Endothelial cell of umbilical vein (primary cell): ENCODE results near the gene SRGAP3.

Experiments
- CTCF ChIP-seq, 2 donors: IDR thresholded peaks; 1 replicate in 1 of 2; 2 replicates in 1 of 2; pipeline ENCODE4 v1.5.1; 2011; ENCODE audit warnings: low read length in 2 of 2, mild to moderate bottlenecking in 2 of 2, moderate library complexity in 2 of 2, control low read depth in 1 of 2, inconsistent platforms in 1 of 2, low read depth in 1 of 2; ENCODE audit not compliant: insufficient read depth in 1 of 2; ENCODE audit errors: extremely low read depth in 1 of 2
- EZH2 ChIP-seq: IDR thresholded peaks from 2 replicates; pipeline ENCODE4 v1.6.1; 2012; ENCODE audit warnings: borderline replicate concordance, low read depth, mild to moderate bottlenecking, moderate library complexity, low read length, inconsistent platforms; ENCODE audit not compliant: severe bottlenecking
- FOS ChIP-seq: IDR thresholded peaks from 2 replicates; pipeline ENCODE4 v1.6.1; 2011; ENCODE audit warnings: mild to moderate bottlenecking, low read length, moderate library complexity, borderline replicate concordance; ENCODE audit not compliant: insufficient read depth
- GATA2 ChIP-seq: IDR thresholded peaks from 2 replicates; pipeline ENCODE4 v1.7.0; 2011; ENCODE audit warnings: low read depth, mild to moderate bottlenecking, moderate library complexity, mixed read lengths, low read length; ENCODE audit not compliant: insufficient read length, insufficient read depth
- JUN ChIP-seq: IDR thresholded peaks from 2 replicates; pipeline ENCODE4 v1.6.1; 2011; ENCODE audit warnings: borderline replicate concordance, low read depth; ENCODE audit not compliant: insufficient read length, insufficient read depth
- MYC ChIP-seq: IDR thresholded peaks from one replicate; pipeline ENCODE4 v1.6.1; 2011; ENCODE audit warnings: mild to moderate bottlenecking, low read depth, low read length
- POLR2A ChIP-seq: IDR thresholded peaks from 2 replicates; pipeline ENCODE4 v1.6.1; 2012; ENCODE audit warnings: low read depth, mild to moderate bottlenecking, control low read depth, low read length
- POLR2AphosphoS5 ChIP-seq: IDR thresholded peaks from 2 replicates; pipeline ENCODE4 v1.6.1; 2012; ENCODE audit warnings: low read depth, mild to moderate bottlenecking, control low read depth, low read length, moderate library complexity; ENCODE audit not compliant: insufficient read depth
- TF ChIP-seq, protein P1 (sequence below): IDR thresholded peaks from 2 replicates; pipeline ENCODE4 v1.6.1; 2011; ENCODE audit not compliant: insufficient read depth, insufficient read length

DNA sequence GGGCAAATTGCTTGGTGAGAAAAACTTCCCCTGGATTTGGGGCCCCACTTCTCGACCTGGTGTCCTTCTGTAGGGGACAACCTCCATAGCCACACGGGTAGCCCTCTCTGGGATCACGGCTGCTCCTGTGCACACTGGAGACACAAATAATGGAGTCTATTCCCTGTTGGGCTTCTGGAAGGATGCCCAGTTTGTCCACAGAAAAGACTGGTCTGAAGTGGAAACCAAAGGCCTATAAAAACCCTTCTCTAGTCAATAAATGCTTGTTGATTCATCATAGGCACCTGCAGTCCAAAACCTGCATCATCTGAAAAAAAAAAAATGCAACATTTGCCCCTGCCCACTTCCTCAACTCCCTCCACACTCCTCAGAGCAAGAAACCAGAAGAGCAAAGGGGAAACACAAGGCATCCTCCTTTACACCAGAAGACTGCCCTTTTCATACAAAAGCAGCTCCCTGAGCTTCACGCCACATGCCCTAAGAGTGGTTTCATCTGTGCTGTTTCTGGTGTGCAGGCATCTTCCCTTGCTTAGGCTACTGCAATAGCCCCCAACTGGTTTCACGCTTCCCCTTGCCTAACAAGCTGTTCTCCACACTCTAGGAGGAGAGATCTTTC is 36.3 kb downstream of the SRGAP3 start:
- TF ChIP-seq EZH2 = no peak
- TF ChIP-seq POLR2AphosphoS5 = no peak
- no peak for TF ChIP-seq CTCF (IDR thresholded peaks at IDR 0.05; ENCODE audit: extremely low read depth in 1 of 2, insufficient read depth in 1 of 2, low read depth in 1 of 2, low read length in 2 of 2)
- TF ChIP-seq GATA2 = no peak
- TF ChIP-seq POLR2A = no peak
- TF ChIP-seq, protein P1, sequence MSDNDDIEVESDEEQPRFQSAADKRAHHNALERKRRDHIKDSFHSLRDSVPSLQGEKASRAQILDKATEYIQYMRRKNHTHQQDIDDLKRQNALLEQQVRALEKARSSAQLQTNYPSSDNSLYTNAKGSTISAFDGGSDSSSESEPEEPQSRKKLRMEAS = no peak
- TF ChIP-seq FOS = no peak
- TF ChIP-seq JUN = no peak
- no peak for TF ChIP-seq MYC
